Skeletal muscle satellite cell (primary cell): ENCODE results near the gene FGGY.
"Not testable (repeated sequence)": the region's sequence is repeated elsewhere in the genome, so short reads cannot be mapped to it uniquely, and the experiment has no call there.

ENCODE experiments used
- H3K27me3 ChIP-seq: 2 replicates; pipeline ENCODE4 v1.7.0; 2013; ENCODE audit warnings: low read length; ENCODE audit not compliant: control insufficient read depth, insufficient read depth
- H3K36me3 ChIP-seq: 2 replicates; pipeline ENCODE4 v1.7.0; 2013; ENCODE audit warnings: mild to moderate bottlenecking, control low read depth, low read length; ENCODE audit not compliant: insufficient read depth
- H3K4me1 ChIP-seq: 2 replicates; pipeline ENCODE4 v1.7.0; 2013; ENCODE audit warnings: low read length; ENCODE audit not compliant: control insufficient read depth, insufficient read depth
- H3K4me2 ChIP-seq: 2 replicates; pipeline ENCODE4 v1.7.0; 2013; ENCODE audit warnings: mild to moderate bottlenecking, low read length
- H3K4me3 ChIP-seq: 2 replicates; pipeline ENCODE4 v1.7.0; 2013; ENCODE audit warnings: low read length
- H3K9ac ChIP-seq: 2 replicates; pipeline ENCODE4 v1.7.0; 2013; ENCODE audit warnings: mild to moderate bottlenecking, low read depth, low read length, moderate library complexity
- H3K9me3 ChIP-seq: replicated peaks from 2 replicates; pipeline ENCODE4 v1.7.0; 2013; ENCODE audit warnings: mild to moderate bottlenecking, control low read depth, low read length

FGGY gene

DNA sequence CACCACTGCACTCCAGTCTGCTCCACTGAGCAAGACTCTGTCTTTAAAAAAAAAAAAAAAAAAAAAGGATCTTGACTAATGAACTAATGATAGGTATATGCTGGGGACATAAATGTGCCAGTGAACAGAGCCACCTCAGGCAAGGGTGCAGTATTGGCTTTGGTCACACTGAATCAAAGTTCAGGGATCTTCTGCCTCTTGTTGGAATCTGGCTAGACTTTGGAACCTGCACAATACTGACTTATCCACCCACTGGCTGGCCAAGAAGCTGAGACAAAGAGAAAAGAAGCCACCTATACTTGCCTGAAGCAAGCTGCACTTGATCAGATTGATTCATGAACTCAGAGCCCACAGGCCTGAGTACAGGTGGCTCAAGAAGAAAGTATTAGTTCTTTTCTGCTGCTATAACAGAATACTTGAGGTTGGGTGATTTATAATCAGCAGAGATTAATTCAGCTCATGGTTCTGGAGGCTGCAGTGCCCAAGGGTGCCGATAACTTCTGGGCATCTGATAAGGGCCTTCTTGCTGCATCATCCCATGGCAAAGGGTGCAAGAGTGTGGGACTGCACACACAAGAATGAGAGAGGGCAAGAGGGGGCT is 172.0 kb downstream of the FGGY start:
- Histone ChIP-seq H3K4me1 (no peaks in the 10 kb centered on the region), H3K4me2 (no peak overlapping the region), H3K4me3 (no peak overlapping the region), H3K36me3 (no peaks in the 10 kb centered on the region), H3K9me3 (no peaks in the 10 kb centered on the region), H3K9ac (no peak overlapping the region), H3K27me3 (no peaks in the 10 kb centered on the region)

DNA sequence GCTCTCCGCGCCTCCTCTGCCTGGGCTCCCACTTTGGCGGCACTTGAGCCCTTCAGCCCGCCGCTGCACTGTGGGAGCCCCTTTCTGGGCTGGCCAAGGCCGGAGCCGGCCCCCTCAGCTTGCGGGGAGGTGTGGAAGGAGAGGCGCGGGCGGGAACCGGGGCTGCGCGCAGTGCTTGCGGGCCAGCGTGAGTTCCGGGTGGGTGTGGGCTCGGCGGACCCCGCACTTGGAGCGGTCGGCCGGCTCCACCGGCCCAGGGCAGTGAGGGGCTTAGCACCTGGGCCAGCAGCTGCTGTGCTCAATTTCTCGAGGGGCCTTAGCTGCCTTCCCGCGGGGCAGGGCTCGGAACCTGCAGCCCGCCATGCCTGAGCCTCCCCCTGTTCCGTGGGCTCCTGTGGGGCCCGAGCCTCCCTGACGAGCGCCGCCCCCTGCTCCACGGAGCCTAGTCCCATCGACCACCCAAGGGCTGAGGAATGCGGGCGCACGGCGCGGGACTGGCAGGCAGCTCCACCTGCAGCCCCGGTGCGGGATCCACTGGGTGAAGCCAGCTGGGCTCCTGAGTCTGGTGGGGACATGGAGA is 175.2 kb downstream of the FGGY start:
- not testable (repeated sequence) for H3K4me3 ChIP-seq, H3K4me2 ChIP-seq, H3K27me3 ChIP-seq, H3K9me3 ChIP-seq, H3K36me3 ChIP-seq, H3K9ac ChIP-seq
- H3K4me1 ChIP-seq, result peaks cover 14% of the 10 kb centered on the region

DNA sequence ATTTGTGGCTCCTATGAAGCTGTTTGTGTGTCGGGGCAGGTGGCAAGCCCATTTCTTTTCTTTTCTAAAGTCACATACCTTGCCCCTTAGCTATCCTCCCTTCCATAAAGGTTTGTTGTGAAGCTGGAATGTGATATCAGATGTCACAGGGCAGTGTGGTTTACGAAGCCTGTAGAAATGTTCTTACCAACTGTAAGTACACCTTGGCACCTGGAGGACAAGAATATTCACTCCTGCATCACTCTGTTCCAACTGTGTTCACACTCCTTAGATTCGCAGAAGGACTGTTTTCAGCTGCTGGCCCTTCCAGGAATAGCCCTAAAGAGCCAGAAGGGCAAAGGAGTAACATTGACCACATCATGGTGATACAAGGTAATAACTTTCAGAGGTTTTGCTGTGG is 176.9 kb downstream of the FGGY start:
- no peaks in the 10 kb centered on the region for H3K36me3 ChIP-seq
- H3K9me3 ChIP-seq, result no peaks in the 10 kb centered on the region
- peaks cover 25% of the 10 kb centered on the region for H3K4me1 ChIP-seq
- no peak overlapping the region for H3K9ac ChIP-seq
- no peaks in the 10 kb centered on the region for H3K27me3 ChIP-seq
- H3K4me3 ChIP-seq, result no peak overlapping the region
- no peak overlapping the region for H3K4me2 ChIP-seq

DNA sequence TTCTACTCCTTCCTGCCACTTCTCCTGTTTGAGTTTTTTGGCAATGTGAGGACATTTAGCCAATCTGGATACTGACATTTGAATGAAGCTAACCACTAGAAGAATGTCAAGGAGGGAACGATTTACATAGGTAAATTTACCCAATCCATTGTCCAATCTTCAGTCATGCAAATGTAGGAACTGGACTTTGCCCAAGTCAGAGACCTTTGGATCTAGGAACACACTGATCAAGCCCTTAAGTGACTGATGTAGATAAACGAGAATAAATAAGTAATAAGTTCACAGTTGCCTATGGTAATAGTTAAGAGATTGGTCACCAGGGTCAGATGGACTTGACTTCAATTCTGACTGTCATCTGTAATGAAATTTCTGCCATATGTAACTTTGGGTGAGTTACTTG is 177.6 kb downstream of the FGGY start:
- H3K36me3 ChIP-seq, result no peaks in the 10 kb centered on the region
- no peak overlapping the region for H3K4me2 ChIP-seq
- no peaks in the 10 kb centered on the region for H3K27me3 ChIP-seq
- H3K4me3 ChIP-seq, result no peak overlapping the region
- no peak overlapping the region for H3K9ac ChIP-seq
- peaks cover 25% of the 10 kb centered on the region for H3K4me1 ChIP-seq
- H3K9me3 ChIP-seq, result no peaks in the 10 kb centered on the region

DNA sequence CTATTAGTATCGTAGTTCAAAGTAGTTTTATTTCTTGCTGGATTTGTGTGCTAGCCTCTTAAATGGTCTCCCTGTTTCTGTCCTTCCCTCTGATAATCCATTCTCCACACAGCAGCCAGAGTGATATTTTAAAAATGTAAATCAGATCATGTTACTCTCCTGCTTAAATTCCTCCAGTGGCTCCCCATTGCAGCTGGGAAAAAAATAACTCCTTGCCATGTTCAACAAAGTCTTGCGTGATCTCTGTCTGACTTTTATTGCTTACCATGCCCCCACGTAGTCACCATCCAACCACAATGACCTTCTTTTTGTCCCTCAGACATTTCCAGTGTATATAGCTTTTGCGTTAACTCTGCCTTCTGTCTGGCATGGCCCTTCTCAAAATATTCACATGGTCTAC is 178.8 kb downstream of the FGGY start:
- H3K4me1 ChIP-seq, result peaks cover 25% of the 10 kb centered on the region
- H3K27me3 ChIP-seq, result no peaks in the 10 kb centered on the region
- no peaks in the 10 kb centered on the region for H3K36me3 ChIP-seq
- H3K4me2 ChIP-seq, result no peak overlapping the region
- H3K9ac ChIP-seq, result no peak overlapping the region
- H3K4me3 ChIP-seq, result no peak overlapping the region
- H3K9me3 ChIP-seq, result no peaks in the 10 kb centered on the region

DNA sequence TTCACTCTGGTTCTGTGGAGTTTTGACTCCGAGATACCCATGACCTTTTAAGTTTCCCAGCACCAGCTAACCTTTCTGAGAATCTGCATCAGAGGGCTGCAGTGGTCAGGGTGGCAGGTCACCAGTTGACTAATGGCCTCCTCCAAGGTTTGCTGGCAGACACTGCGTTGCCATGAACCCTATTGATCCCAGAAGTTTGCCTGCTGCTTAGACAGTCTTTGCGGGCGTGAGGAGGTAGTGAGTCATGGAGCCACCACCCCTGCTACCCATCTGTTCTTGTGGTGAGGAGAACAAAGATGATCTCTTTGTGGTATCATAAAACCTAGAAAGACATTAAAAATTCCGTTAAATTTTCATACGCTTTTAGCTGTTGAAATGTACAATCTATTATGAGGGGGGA is 180.4 kb downstream of the FGGY start:
- Histone ChIP-seq H3K9ac (peak overlapping the region; percentile 2), H3K9me3 (no peaks in the 10 kb centered on the region), H3K4me1 (peaks cover 35% of the 10 kb centered on the region), H3K4me3 (no peak overlapping the region), H3K27me3 (no peaks in the 10 kb centered on the region), H3K4me2 (peak overlapping the region; percentile 53), H3K36me3 (no peaks in the 10 kb centered on the region)

DNA sequence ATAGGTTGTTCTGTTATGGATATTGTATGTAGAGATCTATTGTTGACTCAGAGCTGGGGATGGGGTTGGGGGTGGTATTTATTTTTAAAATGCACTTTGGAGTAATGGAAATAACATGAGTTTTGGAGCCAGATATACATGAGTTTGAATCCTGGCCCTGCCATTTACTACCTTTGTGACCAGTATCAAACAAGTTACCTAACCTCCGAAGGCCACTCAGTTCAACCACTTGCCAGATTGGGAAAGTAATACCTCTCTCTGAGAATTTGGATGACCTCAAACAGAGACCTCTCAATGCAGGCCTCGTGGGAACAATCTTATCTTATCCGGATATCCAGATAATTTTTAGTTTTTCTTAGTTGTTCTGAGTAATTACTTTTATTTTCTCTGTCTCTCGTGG is 181.0 kb downstream of the FGGY start:
- H3K27me3 ChIP-seq, result no peaks in the 10 kb centered on the region
- H3K4me3 ChIP-seq, result no peak overlapping the region
- H3K4me1 ChIP-seq, result peaks cover 41% of the 10 kb centered on the region
- H3K9me3 ChIP-seq, result no peaks in the 10 kb centered on the region
- H3K36me3 ChIP-seq, result no peaks in the 10 kb centered on the region
- H3K9ac ChIP-seq, result peak overlapping the region; percentile 2
- peak overlapping the region; percentile 53 for H3K4me2 ChIP-seq

DNA sequence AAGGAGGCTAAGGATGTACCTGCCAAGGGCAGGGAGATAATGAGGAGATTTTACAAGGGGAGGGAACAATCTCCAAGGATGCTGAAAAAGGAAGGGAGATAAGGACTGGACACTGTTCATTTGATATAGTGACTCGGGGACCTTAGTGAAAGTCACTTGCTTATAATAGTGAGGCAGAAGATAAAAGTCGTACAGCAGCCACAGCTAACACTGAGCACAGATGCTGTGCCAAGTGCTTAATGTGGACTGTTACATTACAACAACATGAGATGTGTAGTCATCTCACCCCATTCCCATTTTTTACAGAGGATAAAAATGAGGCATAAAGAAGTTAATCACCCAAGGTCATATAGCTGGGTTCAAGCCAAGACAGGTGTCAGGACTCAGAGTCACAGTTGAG is 181.9 kb downstream of the FGGY start:
- Histone ChIP-seq H3K36me3 (no peaks in the 10 kb centered on the region), H3K4me1 (peaks cover 49% of the 10 kb centered on the region), H3K4me2 (no peak overlapping the region), H3K9ac (no peak overlapping the region), H3K4me3 (no peak overlapping the region), H3K27me3 (no peaks in the 10 kb centered on the region), H3K9me3 (no peaks in the 10 kb centered on the region)

DNA sequence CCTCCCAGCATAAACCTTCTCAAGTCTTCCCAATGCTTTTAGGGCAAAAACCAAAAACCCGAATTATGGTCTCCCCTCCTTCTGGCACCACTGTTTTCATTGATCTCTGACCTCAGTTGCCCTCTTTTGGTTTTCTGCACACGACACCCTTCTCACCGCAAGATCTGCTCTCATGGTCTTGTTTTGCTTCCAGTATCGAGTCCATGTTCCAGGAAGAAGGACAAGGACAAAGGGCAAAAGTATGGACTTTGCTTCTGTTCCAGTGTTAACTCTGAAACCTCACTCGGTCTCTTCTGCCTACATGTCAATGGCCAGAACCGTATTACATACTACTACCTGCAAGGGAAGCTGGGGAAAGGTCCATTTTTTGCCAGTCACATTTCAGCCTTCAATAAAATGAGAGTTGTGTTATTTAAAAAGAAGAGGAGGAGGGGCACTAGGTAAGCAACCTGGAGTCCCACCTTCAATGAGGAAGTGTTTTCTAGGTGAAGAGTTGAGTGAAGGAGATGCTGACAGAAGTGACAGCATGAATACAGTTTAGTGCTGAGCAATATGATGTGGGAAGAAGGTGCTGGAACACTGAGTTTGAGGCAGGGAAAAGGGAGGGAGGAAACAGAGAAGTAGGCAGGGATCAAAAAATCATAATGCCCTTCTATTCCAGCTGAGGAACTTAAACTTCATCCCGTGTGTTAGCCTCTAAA is 183.4 kb downstream of the FGGY start:
- H3K4me2 ChIP-seq, result no peak overlapping the region
- H3K9ac ChIP-seq, result no peak overlapping the region
- H3K27me3 ChIP-seq, result no peaks in the 10 kb centered on the region
- H3K9me3 ChIP-seq, result no peaks in the 10 kb centered on the region
- H3K4me1 ChIP-seq, result peaks cover 62% of the 10 kb centered on the region
- H3K4me3 ChIP-seq, result no peak overlapping the region
- H3K36me3 ChIP-seq, result no peaks in the 10 kb centered on the region

DNA sequence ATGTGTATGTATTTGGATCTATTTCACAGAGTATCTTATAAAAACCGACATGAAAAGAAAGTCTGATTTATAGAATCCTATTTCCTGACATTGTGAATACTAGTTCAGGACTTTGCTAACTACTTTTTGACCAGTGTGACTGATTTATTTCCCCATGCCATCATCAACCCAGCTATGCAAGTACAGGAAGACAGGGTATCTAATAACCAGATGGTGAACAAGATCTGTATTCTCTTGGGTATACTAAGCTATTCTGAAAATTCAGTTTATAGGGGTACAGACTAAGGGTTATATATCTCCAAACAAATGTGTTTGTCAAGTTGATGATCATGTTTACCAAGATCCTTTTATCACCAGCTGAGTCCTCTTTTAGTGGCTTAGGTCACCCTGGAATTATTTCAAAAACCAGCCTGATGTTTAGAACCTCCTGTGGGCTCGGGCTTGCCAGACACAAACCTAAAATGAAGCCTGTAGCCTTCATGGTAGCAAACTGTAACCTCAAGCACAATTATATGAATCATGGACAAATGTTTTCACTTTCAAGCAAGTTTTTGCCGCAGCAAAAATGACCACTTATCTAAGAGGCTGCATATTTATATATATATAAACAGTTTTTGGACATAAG is 185.1 kb downstream of the FGGY start:
- Histone ChIP-seq H3K4me1 (peaks cover 49% of the 10 kb centered on the region), H3K4me3 (no peak overlapping the region), H3K9ac (no peak overlapping the region), H3K36me3 (no peaks in the 10 kb centered on the region), H3K4me2 (peak overlapping the region; percentile 40), H3K27me3 (no peaks in the 10 kb centered on the region), H3K9me3 (no peaks in the 10 kb centered on the region)

DNA sequence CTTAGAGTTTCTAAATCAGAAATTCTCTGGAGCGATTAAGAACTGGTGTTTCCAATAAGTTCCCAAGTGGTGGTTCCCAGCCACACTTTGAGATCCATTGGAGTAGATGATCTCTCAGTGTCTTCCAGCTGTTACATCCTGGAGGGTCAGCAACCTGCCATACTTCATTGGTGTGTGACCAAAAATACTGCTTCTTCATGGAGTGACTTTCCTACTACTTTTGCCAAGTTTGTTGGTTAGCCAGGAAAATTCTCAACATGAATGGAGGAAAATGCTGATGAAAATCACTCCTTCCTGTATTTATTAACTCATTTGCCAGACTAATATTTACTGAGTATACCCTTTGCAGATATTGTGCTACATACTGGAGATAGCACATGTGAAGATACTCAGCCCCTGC is 186.1 kb downstream of the FGGY start:
- Histone ChIP-seq H3K4me3 (no peak overlapping the region), H3K4me2 (no peak overlapping the region), H3K9ac (no peak overlapping the region), H3K9me3 (no peaks in the 10 kb centered on the region), H3K36me3 (no peaks in the 10 kb centered on the region), H3K27me3 (no peaks in the 10 kb centered on the region), H3K4me1 (peaks cover 46% of the 10 kb centered on the region)
